ENCODE measurements around the gene KLHL5.

DNA sequence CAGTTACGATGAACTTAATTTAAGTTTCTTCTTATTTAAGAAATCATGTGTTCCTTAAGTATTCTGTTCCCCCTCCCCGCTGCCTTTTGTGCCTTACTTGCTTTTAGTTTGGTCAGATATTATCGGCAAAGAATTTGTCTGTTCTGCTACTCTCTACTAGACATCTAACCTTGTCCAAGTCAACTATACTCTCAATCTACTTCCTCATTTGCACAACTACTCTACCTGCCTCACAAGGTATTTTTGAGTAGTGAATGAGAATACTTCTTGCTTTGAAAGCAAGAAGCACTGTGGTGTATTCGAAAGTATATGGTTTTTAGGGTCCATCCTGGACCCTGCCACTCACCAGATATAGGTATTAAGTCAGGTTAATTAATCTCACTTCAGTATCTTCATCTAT is 8.0 kb upstream of the KLHL5 start:
- TF ChIP-seq POLR2AphosphoS5 (IDR thresholded peaks at IDR 0.05; ENCODE audit: borderline replicate concordance, low read depth, low read length) = no peak
- TF ChIP-seq EZH2 (IDR thresholded peaks at IDR 0.05) = no peak
- TF ChIP-seq FOXP2 (optimal IDR thresholded peaks at IDR 0.05; ENCODE audit: control extremely low read depth, extremely low read length, insufficient read depth) = no peak
